SJCRH30 (cell line): ENCODE data around the gene TIAM2. TPM values are rescaled to one million over a fixed set of nuclear protein-coding genes. Genes with fewer than 3 reads are reported as not detected.
A peak's percentile ranks its signal among the peaks of the same experiment; 100 is the strongest.
"Not testable (repeated sequence)": the region's sequence is repeated elsewhere in the genome, so short reads cannot be mapped to it uniquely, and the experiment has no call there.

Experiments used
- DNase-seq, 2 experiments: peaks; one replicate each; pipeline ENCODE4 v3.0.0-alpha.2; 2015 to 2020
- H3K27ac ChIP-seq: fragments of 250-450 bp; sonication (Bioruptor Pico); 2 replicates; pipeline ENCODE4 v1.5.1; 2020; ENCODE audit warnings: mild to moderate bottlenecking, moderate library complexity
- H3K27me3 ChIP-seq: fragments of 250-450 bp; sonication (Bioruptor Pico); 2 replicates; pipeline ENCODE4 v1.5.1; 2020; ENCODE audit warnings: mild to moderate bottlenecking, moderate library complexity
- H3K36me3 ChIP-seq: fragments of 250-450 bp; sonication (Bioruptor Pico); 2 replicates; pipeline ENCODE4 v1.5.1; 2020; ENCODE audit warnings: mild to moderate bottlenecking, moderate library complexity
- H3K4me1 ChIP-seq: fragments of 250-450 bp; sonication (Bioruptor Pico); 2 replicates; pipeline ENCODE4 v1.5.1; 2020; ENCODE audit warnings: mild to moderate bottlenecking, moderate library complexity
- H3K4me3 ChIP-seq: fragments of 250-450 bp; sonication (Bioruptor Pico); 2 replicates; pipeline ENCODE4 v1.5.1; 2020; ENCODE audit warnings: mild to moderate bottlenecking, moderate library complexity
- H3K9me3 ChIP-seq: fragments of 250-450 bp; sonication (Bioruptor Pico); replicated peaks from 2 replicates; pipeline ENCODE4 v1.5.1; 2020; ENCODE audit warnings: mild to moderate bottlenecking, moderate library complexity
- total RNA-seq: library from RNA; depleted of rRNA; stranded (reverse); fragments of >200 nt; shearing (Covaris generic); gene quantifications from 2 replicates; pipeline ENCODE4 v1.2.3, GENCODE V29; 2014; rRNA removed

TIAM2 gene
- total RNA-seq, result 21.1 and 23.8 TPM in 2 replicates

DNA sequence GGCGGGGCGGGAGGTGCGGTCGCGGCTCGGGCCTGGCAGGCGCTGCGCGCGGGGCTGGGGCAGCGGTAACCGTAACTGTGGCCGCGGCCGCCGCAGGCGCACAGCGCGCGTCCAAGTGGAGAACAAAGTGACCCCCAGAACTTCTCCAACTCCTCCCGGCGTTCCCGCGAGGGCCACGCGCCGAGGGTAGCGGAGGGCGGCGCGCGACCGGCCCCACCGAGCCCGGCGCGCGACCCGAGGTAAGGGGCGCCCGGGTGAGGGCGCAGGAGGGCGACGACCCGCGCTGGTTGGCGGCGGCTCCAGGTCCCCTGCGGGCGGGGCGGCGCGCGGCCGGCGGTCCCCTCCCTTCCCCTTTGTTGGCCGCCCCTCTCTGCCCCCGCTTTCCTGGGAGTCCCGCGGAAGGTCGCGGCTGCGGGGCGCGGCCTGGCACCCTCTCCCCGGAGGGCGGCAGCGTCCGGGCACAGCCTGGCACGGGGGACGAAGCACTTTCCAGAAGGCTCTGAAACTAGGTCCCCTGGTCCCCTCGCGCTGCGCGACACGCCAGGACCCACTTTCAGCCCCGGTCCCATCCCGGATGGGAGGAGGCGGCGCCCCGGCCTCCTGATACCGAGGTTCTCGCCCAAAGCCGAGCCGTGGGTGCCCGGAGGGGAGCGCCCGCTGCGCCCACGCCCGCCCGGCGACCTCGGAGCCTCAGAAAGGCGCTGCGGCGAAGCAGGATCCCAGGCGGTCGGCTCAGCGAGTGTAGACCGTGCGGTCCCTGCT, at the start of gene TIAM2:
TSS of gene TIAM2 (plus strand) at position 62 of the 762 bp plus-strand sequence. CDS start 133,909 bp downstream, outside the sequence.
- no peaks in the 10 kb centered on the region for H3K36me3 ChIP-seq
- peak; percentile 61 to 68 for DNase-seq
- no peaks in the 10 kb centered on the region for H3K27me3 ChIP-seq
- H3K4me1 ChIP-seq, result 0 out of 2 replicates have a peak, but pooled peaks cover 3% of the 10 kb centered on the region
- H3K4me3 ChIP-seq, result peak within 1 kb of the TSS; percentile 96
- H3K27ac ChIP-seq, result peak within 1 kb of the TSS; percentile 68
- H3K9me3 ChIP-seq, result no peaks in the 10 kb centered on the region

DNA sequence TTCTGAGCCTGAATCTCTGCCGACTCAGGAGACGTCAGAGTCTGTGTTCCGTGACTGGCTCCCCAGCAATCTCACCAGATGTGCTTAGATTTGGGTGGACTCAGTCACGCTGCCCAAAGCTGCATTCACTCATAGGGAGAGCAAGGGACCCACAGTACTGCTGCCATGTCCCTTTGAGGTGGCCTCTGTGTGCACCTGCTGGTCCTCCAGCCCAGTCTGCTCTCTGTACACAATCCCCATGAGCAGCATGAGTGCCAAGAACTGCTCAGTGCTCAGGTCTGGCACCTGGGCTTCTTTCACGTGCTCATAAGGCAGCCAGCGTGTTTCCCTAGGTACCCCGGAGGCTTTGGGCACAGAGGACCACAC, 44.2 kb upstream of the TIAM2 start:
- no peaks in the 10 kb centered on the region for H3K9me3 ChIP-seq
- DNase-seq, result no peak

DNA sequence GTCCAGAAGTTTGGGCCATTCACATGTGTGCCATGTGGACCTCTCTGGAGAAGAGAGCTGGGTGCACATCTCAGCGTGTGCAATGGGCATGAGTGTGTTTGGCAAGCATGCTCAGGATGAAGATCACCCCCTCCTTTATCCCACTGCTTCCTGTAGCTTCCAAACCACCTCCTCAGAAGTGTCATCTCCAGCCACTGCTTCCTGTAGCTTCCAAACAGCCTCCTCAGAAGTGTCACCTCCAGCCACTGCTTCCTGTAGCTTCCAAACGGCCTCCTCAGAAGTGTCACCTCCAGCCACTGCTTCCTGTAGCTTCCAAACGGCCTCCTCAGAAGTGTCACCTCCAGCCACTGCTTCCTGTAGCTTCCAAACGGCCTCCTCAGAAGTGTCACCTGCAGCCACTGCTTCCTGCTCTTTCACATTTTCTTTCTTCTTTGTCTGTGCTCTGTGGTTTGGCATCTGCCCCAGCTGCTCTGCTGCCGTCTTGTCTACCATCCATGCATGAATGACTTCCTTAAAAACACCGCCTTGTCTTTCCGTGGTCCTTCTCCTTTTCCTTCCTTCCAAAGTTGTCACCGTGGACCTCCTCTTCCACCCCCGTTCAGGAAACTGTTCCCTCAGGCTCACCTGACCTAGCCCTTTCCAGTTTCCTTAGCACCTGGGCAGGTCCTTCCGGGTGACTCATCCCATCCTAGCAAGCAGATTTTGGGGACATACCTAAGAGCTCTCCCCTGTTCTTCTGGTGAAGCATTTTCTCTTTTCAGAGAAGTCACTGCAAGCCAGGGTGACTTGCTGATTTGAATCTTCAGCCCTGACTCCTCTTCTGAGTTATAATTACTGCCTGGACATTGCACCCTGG, 43.5 kb upstream of the TIAM2 start:
- Histone ChIP-seq H3K27me3 (no peaks in the 10 kb centered on the region), H3K9me3 (no peaks in the 10 kb centered on the region), H3K27ac (no peak overlapping the region), H3K36me3 (no peaks in the 10 kb centered on the region), H3K4me1 (no peaks in the 10 kb centered on the region), H3K4me3 (no peak overlapping the region)
- no peak for DNase-seq

More for the DNA sequence above, 44.2 kb upstream of the TIAM2 start:
- no peaks in the 10 kb centered on the region for H3K4me1 ChIP-seq
- H3K27ac ChIP-seq, result no peak overlapping the region
- no peaks in the 10 kb centered on the region for H3K36me3 ChIP-seq
- no peak overlapping the region for H3K4me3 ChIP-seq
- H3K27me3 ChIP-seq, result no peaks in the 10 kb centered on the region

GRCh38 chr6:154953644-154954043, 41.5 kb upstream of the TIAM2 start:
- Histone ChIP-seq H3K4me3 (no peak overlapping the region), H3K36me3 (no peaks in the 10 kb centered on the region), H3K27me3 (no peaks in the 10 kb centered on the region), H3K4me1 (no peaks in the 10 kb centered on the region), H3K27ac (no peak overlapping the region), H3K9me3 (no peaks in the 10 kb centered on the region)
- no peak for DNase-seq

DNA sequence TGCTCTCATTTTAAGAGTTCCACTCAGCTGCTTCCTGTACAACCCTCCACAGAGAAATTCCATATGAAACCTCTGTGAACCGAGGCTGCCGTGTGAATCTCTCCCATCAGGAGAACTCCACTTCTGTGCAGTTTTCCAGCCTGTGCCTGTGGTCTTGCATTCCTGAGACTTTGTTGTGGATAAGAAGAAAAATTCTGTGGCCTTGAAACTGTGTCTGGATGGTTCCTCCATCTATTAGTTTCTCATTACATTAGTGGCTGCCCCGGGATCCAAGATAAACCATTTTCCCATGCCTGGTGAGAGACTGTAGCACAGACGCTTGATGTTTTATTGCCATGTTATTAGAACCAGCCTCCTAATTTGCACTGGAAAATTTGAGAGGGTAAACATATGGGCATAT, 40.8 kb upstream of the TIAM2 start:
- H3K4me1 ChIP-seq, result no peaks in the 10 kb centered on the region
- no peaks in the 10 kb centered on the region for H3K27me3 ChIP-seq
- H3K27ac ChIP-seq, result no peak overlapping the region
- no peak for DNase-seq
- no peak overlapping the region for H3K4me3 ChIP-seq
- no peaks in the 10 kb centered on the region for H3K36me3 ChIP-seq
- no peaks in the 10 kb centered on the region for H3K9me3 ChIP-seq

DNA sequence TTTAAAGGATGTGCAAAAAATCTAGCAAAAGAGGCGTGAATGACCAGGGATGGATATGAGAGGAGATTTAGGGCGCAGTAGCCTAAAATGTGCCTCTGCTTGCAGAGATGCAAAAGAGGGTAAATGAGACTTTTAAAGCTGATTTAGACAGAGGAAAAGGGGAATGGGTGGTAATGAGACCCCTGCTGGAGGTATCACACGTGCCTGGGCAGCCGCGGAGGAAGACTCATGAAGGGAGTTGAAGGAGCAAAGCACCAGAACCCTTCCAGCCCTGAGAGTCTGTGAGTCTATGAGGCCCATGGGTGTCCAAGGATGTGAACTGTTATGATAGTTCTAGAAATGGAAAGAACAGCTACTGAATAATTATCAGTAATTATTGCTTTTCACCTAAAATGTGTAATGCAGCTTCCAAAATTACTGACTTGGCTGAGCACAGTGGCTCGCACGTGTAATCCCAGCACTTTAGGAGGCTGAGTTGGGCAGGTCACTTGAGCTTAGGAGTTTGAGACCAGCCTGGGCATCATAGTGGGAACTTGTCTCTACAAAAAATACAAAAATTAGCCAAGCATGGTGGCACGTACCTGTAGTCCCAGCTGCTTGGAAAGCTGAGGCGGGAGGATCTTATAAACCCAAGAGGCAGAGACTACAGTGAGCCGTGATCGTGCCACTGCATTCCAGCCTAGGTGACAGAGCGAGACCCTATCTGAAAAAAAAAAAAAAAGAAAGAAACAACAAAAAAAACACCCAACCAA, 38.2 kb upstream of the TIAM2 start:
- H3K4me3 ChIP-seq, result no peak overlapping the region
- no peak for DNase-seq
- no peaks in the 10 kb centered on the region for H3K4me1 ChIP-seq
- H3K27me3 ChIP-seq, result no peaks in the 10 kb centered on the region
- no peaks in the 10 kb centered on the region for H3K36me3 ChIP-seq
- no peaks in the 10 kb centered on the region for H3K9me3 ChIP-seq
- H3K27ac ChIP-seq, result no peak overlapping the region

- H3K9me3 ChIP-seq, result no peaks in the 10 kb centered on the region
- DNase-seq, result no peak
- H3K4me3 ChIP-seq, result no peak overlapping the region
- no peak overlapping the region for H3K27ac ChIP-seq
- H3K4me1 ChIP-seq, result no peaks in the 10 kb centered on the region
- H3K36me3 ChIP-seq, result no peaks in the 10 kb centered on the region
- no peaks in the 10 kb centered on the region for H3K27me3 ChIP-seq
These were observed 36.6 kb upstream of the TIAM2 start for GRCh38 chr6:154958469-154958868.

GRCh38 chr6:154960299-154960843, 34.7 kb upstream of the TIAM2 start:
- no peaks in the 10 kb centered on the region for H3K27me3 ChIP-seq
- no peaks in the 10 kb centered on the region for H3K9me3 ChIP-seq
- H3K27ac ChIP-seq, result no peak overlapping the region
- H3K36me3 ChIP-seq, result no peaks in the 10 kb centered on the region
- no peak overlapping the region for H3K4me3 ChIP-seq
- DNase-seq, result peak in 1 of 2 experiments; percentile 20
- no peaks in the 10 kb centered on the region for H3K4me1 ChIP-seq

DNA sequence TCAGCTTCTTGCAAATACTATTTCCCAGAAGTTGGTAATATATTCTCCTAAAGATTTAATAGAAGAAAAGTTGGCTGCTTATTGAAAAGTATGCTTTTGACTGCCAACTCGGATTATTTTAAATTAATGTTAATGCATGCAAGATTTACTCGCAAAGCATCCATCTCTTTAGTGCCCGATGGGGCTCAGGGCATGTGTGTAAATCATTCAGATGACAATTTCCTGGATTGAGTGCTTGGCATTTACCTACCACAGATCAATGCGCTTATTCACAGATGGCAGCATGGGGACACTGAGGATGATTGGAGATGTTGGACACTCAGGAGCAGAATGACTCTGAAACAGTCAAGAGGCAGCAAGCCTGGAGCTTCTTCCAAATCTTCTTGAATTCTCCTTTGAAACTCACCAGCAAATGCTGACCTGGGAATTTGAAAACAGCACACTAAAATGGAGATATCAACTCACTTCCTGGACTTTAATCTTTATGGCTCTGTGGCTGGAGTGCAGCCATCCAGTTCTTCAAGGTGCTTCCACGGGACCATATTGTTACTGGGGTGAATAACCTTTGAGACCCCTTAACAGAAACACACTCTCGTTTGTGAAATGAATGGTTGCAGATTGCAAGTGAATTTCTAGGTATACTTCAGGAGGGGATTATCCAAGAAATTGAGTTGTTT, 34.1 kb upstream of the TIAM2 start:
- H3K27me3 ChIP-seq, result no peaks in the 10 kb centered on the region
- no peak overlapping the region for H3K4me3 ChIP-seq
- no peak overlapping the region for H3K27ac ChIP-seq
- H3K9me3 ChIP-seq, result no peaks in the 10 kb centered on the region
- no peaks in the 10 kb centered on the region for H3K4me1 ChIP-seq
- DNase-seq, result no peak
- H3K36me3 ChIP-seq, result no peaks in the 10 kb centered on the region

- Histone ChIP-seq H3K36me3 (no peaks in the 10 kb centered on the region), H3K27me3 (no peaks in the 10 kb centered on the region), H3K9me3 (no peaks in the 10 kb centered on the region), H3K4me1 (no peaks in the 10 kb centered on the region), H3K4me3 (no peak overlapping the region), H3K27ac (no peak overlapping the region)
- no peak for DNase-seq
These were observed 32.4 kb upstream of the TIAM2 start for GRCh38 chr6:154962753-154963152.

GRCh38 chr6:154966065-154966770, 28.9 kb upstream of the TIAM2 start:
- not testable (repeated sequence) for DNase-seq, H3K27ac ChIP-seq, H3K4me3 ChIP-seq, H3K9me3 ChIP-seq, H3K4me1 ChIP-seq, H3K36me3 ChIP-seq, H3K27me3 ChIP-seq

GRCh38 chr6:154969796-154970195, 25.3 kb upstream of the TIAM2 start:
- H3K36me3 ChIP-seq, result no peaks in the 10 kb centered on the region
- H3K4me1 ChIP-seq, result no peaks in the 10 kb centered on the region
- H3K9me3 ChIP-seq, result no peaks in the 10 kb centered on the region
- no peak overlapping the region for H3K4me3 ChIP-seq
- no peaks in the 10 kb centered on the region; the same call in 1 of the 2 replicates for H3K27me3 ChIP-seq
- no peak for DNase-seq
- H3K27ac ChIP-seq, result no peak overlapping the region

DNA sequence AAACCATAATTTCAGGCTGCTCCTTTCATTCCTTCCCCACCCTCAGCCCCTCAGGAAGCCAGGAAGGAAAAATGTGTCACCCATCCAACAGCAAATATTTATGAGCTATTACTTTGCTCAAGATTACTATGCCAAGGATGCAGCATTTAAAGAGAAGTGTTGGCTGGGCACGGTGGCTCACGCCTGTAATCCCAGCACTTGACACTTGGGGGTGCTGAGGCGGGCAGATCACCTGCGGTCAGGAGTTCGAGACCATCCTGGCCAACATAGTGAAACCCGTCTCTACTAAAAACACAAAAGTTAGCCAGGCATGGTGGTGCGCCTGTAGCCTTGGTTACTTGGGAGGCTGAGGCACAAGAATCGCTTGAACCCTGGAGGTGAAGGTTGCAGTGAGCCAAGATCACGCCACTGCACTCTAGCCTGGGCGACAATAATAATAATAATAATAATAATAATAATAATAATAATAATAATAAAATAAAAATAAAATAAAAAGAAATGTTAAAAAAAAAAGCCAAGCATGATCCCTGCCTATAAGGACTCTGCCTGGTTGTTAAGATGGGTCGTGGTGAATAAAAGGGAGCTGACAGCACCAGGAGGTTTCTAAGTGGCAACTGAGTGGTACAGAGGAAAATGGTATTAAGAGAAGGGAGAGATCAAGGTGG, 20.5 kb upstream of the TIAM2 start:
- no peak for DNase-seq

More for the DNA sequence above, 20.5 kb upstream of the TIAM2 start:
- no peaks in the 10 kb centered on the region for H3K9me3 ChIP-seq
- H3K4me1 ChIP-seq, result no peaks in the 10 kb centered on the region
- H3K36me3 ChIP-seq, result no peaks in the 10 kb centered on the region
- H3K27ac ChIP-seq, result no peak overlapping the region
- H3K27me3 ChIP-seq, result no peaks in the 10 kb centered on the region
- no peak overlapping the region for H3K4me3 ChIP-seq
